HuH-7 (cell line): ENCODE measurements around the gene VWA3B.
"Not testable (repeated sequence)": the region's sequence is repeated elsewhere in the genome, so short reads cannot be mapped to it uniquely, and the experiment has no call there.

Source experiments
- DNase-seq: peaks from one replicate; pipeline ENCODE4 v3.0.0; 2011; ENCODE audit warnings: low spot score

VWA3B gene

DNA sequence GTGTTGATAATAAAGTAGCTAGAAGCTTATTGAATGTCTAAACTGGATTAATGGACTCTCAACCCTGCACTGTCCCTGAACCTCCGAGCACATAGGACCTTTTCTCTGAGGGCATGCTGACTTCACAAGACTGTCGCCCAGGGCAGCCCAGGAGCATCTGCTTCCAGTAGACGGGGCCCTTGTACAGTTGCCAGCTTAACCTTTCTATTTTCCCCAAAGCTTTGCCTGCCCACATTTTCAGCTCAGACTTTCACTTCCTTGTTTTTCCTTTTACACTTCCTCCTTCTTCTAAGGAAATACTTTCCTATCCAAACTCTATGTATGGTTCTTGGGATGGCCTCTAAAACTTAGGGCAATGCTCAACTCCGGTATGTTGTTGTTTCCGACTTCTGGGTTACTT lies 1.3 kb downstream of the VWA3B start:
- no peak for DNase-seq

DNA sequence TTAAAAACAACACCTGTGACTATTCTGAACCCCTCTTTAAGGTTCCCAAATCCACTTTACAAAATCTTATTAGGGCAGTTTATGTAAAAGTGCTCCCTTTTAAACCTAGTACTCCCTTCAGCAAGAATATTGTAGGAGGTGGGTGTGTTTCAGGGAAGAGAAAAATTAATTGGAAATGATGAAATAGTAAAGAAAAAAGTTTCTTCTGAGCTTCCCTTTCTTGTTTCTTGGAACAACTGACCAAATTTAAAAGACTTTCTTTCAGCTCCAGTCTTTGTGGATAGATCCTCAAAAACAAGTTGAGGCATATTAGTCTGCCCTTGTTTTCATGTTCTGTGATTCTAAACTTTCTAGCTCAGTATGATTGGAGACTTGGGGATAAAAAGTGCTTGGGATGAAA lies 3.0 kb downstream of the VWA3B start:
- DNase-seq = no peak

DNA sequence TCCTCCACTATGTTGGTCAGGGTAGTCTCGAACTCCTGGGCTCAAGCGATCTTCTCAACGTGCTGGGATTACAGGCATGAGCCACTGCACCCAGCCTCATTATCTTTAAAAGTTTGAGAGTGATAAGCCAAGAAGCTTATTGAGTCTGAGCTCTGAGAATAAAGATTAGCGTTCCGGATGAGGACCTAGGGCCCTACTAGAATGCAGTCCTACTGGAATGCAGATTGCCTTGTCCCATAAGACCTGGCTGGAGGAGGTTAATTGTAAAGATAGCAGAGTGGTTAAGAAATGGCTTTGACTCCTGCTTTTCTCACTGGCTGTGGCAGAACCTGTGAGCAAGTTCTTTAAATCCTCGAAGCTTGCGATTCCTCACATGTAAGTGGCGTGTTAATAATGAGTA lies 4.0 kb downstream of the VWA3B start:
- no peak for DNase-seq

DNA sequence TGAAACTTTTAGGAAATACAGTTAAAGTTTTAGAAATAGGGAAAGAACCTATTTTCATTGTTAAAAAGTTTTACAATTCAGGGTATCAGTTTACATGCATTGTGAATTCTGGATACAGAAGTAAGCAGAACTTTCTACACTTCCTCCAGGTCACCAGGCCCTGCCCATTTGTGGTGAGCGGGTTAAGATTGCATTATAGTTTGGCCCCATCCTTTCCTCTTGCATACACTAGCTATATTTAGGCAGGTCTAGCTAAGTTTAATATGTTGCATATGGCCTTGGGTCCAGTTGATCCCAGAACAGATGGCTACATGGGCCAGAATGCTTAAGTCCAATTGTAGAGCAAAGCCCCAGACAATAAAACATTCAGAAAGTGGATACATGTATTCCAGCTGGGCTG lies 4.8 kb downstream of the VWA3B start:
- no peak for DNase-seq

DNA sequence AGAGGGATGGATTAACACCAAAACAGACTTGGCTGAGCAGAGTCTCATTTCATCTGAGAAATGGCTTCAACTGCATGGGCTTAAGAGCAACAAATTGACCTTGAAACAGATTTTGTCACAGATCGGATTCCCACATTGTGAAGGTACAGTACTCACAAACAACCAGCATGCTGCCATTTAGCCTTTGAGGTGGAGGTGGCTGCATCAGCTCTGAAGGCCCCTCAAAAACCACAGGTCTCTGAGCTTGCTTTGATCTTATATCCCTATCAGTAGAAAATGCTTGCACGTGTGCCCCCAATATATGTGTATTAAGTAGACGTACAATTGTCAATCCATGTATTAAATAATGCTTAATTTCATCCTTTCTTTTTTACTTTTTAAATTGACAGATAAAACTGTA lies 6.2 kb downstream of the VWA3B start:
- DNase-seq = no peak

DNA sequence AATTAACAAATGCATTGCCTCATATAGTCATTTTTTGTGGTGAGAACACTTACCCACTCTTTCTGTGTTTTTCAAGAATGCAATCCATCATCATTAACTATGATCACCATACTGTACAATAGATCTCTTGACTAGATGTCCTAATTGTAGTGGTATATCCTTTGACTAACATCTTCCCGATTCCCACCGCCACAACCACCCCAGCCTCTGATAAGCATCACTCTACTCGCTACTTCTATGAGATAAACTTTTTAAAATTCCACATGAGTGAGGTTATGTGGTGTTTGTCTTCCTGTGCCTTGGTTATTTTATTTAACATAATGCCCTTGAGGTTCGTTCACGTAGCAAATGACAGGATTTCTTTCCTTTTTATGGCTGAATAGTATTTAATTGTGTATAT lies 6.6 kb downstream of the VWA3B start:
- no peak for DNase-seq

DNA sequence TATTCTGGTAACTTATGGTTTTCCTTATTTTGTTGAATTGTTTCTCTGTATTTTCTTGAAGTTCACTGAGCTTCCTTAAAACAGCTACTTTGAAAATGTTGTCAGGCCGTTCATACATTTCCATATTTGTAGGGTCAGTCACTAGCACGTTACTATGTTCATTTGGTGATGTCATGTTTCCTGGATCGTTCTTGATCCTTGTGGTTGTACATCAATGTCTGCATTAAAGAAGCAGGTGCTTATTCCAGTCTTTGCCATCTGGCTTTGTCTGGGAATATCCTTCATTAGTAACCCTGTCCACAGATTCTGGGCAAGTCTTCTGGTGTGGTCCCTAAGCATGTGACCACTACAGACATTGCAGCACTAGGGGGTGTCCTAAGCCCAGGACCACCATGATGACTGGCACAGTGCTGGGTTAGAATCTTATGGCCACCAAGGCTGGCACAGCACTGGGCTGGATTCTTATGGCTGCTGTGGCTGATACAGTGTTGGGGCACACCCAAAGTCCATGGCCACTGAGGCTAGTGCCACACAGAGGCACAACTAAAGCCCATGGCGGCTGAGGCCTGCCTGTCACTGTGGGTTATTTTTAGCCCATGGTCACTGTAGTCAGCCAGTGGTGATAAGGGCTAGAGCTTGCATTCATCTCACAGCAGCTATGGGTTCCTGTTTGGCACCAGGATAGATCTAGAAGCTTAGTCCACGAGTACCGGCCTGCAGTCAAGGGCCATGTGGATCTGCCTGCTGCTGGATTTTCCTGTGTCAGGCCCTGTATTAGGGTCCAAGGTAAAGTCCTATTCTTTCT lies 13.2 kb downstream of the VWA3B start:
- DNase-seq = no peak

DNA sequence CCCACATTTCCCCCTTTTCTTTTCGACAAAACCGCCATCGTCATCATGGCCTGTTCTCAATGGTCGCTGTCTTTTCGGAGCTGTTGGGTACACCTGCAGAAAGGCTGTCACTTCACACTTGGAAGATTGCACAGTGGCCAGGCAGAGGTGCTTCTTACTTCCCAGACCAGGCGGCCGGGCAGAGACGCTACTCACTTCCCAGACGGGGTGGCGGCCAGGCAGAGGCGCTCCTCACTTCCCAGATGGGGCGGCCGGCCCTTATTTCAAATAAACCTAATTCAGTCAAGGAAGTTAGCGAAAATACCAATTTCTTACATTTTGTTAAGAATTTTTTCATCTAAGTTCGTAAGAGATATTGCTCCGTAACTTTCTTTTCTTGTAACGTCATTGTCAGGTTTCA lies 15.3 kb downstream of the VWA3B start:
- not testable (repeated sequence) for DNase-seq

DNA sequence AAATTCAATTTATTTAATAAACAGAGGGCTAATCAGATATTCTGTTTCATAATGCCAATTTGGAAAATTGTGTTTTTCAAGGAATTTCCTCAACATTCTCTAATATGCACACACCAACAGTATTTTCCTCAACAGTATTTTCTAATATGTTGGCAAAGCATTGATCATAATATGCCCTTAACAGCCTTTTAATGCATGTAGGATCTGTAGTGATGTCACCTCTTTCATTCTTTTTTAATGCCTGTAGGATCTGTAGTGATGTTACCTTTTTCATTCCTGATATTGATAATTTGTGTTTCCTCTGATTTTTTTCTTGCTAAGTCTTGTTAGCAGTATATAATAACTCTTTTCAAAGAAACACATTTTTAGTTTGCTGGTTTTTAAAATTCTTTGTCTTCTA lies 15.9 kb downstream of the VWA3B start:
- no peak for DNase-seq

DNA sequence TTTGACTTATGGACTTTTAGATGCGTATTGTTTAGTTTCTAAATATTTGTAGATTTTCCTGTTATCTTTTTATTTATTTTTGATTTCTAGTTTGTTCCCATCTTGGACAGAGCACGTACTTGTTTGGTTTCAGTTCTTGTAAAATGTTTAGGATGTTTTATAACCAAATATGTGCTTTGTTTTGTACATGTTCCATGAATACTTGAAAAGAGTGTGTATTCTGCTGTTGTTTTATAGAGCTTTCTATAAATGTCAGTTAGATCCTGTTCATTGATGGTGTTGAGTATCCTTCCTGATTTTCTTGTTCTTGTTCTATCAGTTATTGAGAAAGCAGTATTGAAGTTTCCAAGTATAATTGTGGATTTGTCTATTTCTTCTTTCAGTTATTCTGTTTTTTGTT lies 21.1 kb downstream of the VWA3B start:
- DNase-seq = no peak

DNA sequence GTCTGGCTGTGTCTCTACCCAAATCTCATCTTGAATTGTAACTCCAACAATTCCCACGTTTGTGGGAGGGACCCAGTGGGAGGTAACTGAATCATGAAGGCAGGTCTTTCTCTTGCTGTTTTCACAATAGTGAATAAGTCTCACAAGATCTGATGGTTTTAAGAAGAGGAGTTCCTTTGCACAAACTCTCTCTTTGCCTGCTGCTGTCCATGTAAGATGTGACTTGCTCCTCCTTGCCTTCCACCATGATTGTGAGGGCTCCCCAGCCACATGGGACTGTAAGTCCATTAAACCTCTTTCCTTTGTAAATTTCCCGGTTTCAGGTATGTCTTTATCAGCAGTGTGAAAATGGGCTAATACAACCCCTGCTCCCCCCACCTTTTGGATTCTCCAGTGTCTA lies 23.8 kb downstream of the VWA3B start:
- no peak for DNase-seq

DNA sequence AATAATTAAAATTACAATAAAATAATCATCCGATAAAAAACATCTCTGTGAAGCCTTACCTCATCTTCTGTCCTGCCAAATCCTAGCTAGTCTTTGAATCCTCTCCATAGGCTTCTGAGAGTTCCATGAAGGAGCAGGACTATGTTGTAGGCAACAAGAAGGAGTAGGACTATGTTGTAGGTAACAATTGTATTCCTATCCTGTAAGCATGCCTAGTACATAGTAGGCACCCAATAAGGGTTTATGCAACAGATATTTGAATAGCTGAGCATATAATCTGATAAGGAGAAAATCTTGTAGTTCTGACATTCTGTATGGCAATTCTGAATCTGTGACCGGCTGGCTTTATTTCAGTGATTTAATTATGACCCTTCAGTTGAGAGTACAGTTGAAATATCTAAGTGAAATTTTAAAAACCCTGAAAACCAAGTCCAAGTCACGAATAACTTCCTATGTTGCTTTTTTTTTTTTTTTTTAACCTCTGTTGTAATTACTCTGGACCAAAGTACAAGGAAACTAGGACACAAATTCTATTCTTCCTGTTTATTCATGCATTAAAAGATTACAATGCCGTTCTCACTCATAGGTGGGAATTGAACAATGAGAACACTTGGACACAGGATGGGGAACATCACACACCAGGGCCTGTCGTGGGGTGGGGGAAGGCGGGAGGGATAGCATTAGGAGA lies 27.8 kb downstream of the VWA3B start:
- no peak for DNase-seq

DNA sequence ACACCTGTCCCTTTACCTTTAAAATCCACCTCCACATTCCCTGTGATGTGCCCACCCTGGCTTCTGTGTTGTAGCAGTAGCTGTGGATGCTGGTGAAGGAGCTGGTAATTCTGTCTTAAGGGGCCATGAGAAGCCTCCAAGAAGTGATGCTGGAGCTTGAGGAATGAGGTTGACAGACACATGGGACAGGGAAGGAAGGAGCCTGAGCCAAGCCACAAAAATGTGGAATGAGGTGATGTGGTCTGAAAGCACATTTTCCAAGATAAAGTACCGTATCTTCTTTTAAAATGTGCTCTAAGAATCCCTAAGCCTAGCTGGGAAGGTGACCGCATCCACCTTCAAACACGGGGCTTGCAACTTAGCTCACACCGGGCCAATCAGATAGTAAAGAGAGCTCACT lies 31.2 kb downstream of the VWA3B start:
- DNase-seq = no peak

DNA sequence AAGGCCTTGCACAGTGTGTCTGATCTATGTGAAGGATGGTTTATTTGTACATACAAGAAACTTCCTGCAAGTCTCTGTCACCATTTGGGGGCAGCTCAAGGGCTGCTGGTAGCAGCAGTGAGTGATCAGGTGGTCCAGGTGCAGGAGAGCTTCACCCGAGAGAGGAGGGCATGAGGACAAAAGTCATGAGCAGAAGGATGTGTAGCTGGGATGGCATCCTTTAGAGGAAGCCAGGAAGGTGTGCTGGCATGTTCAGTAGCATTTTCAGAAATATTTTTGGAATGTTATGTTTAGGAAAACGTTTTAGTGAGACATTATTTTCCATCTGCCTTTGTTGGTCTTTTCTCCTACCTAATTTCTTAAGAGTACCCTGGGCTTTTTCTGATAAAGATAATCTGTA lies 31.9 kb downstream of the VWA3B start:
- no peak for DNase-seq

DNA sequence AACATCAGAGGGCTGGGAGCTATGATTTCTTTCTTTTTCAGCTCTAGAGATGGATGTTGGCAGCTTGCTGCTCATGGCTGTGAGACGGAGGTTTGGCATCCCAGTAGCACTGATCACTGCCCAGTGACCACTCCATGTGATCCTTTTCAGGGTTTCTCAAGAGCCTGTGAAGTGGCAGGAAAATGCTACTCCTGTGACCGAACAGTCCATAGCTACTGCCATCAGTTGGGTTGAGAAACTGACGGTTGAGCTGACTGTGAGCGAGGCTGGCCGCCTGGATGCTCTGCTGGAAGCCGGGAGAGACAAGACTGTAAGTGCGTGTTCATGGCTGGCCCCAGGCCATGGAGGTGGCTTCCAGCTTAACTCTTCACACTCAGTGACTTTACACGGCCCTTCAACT lies 34.2 kb downstream of the VWA3B start:
- DNase-seq = no peak

DNA sequence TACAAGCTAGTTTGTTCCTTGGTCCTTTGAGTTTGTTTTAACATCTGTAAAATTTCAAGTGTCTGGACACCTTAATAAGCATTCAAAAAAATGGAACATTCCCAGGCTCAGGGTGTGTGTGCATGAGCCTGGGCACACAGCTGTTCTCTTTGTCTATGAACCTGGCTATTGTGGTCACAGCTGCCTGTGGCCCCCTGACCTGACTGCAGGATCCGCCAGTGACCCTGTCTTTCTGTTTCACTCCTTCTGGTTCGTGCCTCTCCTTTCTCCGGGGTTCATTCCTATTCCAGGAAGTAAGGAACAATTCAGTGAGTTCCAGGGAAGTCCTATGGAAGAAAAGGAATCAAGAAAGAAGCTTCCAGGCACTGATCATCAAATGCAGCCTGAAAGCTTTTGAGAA lies 35.6 kb downstream of the VWA3B start:
- DNase-seq = no peak

DNA sequence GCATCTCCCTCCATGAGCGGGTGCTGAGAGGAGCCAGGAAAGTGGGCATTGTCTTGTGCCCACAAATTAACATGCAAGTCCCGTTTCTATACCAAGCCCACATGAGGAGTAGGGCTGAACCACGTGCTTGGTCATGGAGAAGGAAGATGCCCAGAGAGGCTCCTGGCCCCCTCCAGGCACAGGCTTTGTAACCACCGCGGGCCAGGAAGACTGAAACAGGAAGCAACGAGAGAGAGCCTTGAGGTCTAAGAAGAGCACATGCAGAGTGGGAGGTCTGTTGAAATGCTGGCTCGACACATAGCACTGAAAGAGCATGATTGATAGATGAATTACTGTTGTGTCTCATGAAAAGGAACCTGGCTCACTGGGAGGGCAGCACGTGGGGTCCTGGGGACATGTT lies 36.3 kb downstream of the VWA3B start:
- no peak for DNase-seq

DNA sequence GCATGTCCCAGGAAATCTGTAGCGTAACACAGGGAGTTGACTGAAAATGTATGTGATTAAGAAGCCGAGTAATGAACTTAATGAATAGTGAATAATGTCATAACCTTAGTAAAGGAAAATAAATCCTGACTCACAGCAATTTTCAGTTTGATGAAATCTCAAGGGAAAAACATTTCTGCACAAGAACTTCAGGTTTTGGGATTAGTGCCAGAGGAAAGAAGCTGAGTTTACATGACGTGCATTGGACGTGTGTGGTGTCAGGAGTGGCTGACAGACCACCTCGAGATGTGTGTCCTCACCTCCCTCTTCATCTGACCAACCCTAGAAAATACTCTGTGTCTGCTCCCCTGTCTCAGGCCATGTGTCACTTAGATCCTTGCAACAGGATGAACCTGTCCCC lies 39.1 kb downstream of the VWA3B start:
- DNase-seq = no peak

DNA sequence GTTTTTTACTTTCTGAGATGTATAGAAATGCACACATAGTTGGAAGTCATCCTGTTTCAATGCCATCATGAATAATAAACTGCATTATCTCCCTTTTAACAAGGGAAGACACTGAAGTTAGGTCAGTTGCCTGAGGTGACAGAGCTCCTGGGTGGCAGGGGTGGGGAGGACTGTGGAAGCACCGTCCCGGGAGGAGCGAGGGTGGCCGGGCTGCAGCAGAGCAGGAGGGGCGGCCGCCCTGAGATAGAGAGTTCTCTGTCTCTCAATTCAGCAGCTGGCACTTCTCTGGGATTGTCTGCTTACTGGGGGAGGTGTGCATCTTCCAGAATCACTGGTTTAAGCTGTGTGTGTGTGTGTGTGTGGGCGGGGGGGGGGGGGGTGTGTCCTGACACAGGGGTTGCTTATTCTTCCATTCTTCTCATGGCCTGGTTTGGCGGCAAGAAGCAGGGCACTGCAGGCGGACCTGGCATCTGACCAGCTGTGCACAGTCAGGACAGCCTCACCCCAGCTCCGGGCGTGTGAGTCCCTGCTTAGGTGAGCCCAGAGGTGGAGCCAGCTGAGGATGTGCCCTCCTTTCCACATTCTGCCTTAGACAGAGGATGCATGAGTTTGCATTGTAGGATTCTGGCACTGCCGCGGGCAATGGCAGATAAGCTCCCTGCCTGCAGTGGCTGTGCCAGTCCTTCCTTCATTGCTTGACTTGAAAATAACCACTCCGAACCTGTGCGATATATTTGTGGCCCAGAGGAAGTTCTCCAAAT lies 40.4 kb downstream of the VWA3B start:
- no peak for DNase-seq

DNA sequence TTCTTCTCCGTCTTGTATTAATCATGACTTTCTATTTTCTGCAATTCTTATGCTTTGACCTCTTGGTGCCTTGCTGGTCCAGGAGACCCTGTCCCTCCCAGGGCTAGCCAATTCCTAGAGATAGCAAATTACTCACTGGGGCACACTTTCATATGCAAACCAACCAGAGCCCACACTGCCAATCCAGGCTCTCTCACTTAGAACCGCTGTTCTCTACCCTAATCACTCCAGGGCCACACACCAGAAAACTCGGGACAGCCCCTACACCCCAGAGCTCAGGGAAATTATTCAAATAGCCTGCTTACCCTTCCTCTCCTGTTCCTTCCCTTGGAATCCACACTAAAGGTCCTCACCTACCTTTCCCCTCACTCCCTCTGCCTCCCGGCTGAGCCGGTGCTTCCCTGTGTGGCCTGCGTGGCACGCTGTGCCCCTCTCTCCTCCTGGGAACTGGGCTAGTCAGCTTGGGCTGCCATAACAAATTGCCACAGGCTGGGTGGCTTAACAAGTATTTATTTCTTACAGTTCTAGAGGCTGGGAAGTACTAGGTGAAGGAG lies 41.7 kb downstream of the VWA3B start:
- no peak for DNase-seq

DNA sequence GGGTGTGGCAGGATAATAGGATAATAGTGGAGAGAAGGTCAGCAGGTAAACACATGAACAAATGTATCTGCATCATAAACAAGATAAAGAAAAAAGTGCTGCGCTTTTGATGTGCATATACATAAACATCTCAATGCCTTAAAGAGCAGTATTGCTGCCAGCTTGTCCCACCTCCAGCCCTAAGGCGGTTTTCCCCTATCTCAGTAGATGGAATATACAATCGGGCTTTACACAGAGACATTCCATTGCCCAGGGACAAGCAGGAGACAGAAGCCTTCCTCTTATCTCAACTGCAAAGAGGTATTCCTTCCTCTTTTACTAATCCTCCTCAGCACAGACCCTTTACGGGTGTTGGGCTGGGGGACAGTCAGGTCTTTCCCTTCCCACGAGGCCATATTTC lies 43.1 kb downstream of the VWA3B start:
- not testable (repeated sequence) for DNase-seq

DNA sequence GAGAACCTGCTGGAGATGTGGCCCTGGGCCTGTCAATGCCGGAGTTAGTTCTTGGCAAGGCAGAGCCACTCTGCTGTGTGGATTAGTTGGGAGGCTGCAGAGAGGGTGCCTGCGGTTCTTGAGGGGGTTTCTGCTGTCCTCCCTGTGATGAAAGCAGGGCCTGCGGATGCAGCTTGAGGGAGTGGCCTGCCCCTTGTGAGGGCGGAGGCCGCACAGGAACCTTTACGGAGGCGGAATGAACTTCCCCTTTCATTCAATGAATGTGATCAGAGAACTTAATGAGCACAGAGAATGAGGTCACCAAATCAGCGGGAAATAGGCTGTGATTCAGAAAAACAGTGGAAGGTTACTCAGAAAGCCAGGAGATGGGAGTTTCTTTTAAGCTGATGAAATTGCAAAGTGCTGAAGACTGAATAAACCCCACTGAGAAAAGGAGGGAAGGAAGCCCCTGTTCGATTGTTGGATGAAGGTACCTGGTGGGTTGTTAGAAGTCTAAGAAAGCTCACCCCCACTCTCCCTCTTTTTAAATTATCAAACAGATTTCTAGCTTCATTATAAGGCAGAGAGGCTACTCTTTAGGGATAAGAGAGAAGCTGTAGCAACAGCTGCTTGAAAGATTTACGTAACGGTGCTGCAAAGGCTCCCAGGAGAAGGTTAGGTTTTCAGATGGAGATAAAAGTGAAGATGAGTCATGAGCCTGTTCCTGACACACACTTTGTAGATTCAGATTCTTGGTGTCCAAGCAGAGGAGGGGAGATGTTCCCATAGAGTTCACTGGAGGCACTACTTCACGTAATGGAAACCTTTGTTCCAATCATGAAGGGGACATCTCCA lies 47.4 kb downstream of the VWA3B start:
- no peak for DNase-seq
